Measurements from ENCODE around the gene RAB26. TPM values are rescaled to one million over a fixed set of nuclear protein-coding genes. Genes with fewer than 3 reads are reported as not detected.

RAB26 gene
- polyA plus RNA-seq, 1 donor, result 19.1 TPM

GRCh38 chr16:2171601-2172178 is 23.3 kb downstream of the RAB26 start:
- Histone ChIP-seq H3K4me3 (ENCODE audit: low read length) (no peak overlapping the region), H3K4me1 (ENCODE audit: control insufficient read depth, insufficient read depth, low read length) (peaks cover 10% of the 10 kb centered on the region), H3K36me3 (ENCODE audit: control insufficient read depth, insufficient read depth, low read length) (peaks cover 85% of the 10 kb centered on the region), H3K27me3 (ENCODE audit: control insufficient read depth, insufficient read depth, low read length) (no peaks in the 10 kb centered on the region), H3K9me3 (ENCODE audit: control insufficient read depth, low read depth, low read length) (peaks cover 3% of the 10 kb centered on the region), H3K27ac (ENCODE audit: low read length) (no peak overlapping the region)
- no peak for DNase-seq
- no CpG with 5 or more reads among the region's 28 CpGs for WGBS (ENCODE audit: insufficient coverage, low lambda C conversion rate)

- no peak for DNase-seq
- no peak overlapping the region for H3K27ac ChIP-seq (ENCODE audit: low read length)
- peaks cover 85% of the 10 kb centered on the region for H3K36me3 ChIP-seq (ENCODE audit: control insufficient read depth, insufficient read depth, low read length)
- H3K9me3 ChIP-seq (ENCODE audit: control insufficient read depth, low read depth, low read length), result peaks cover 5% of the 10 kb centered on the region
- no peaks in the 10 kb centered on the region for H3K4me1 ChIP-seq (ENCODE audit: control insufficient read depth, insufficient read depth, low read length)
- H3K4me3 ChIP-seq (ENCODE audit: low read length), result no peak overlapping the region
- no peaks in the 10 kb centered on the region for H3K27me3 ChIP-seq (ENCODE audit: control insufficient read depth, insufficient read depth, low read length)
- no CpG with 5 or more reads among the region's 29 CpGs for WGBS (ENCODE audit: insufficient coverage, low lambda C conversion rate)
Observed at GRCh38 chr16:2172688-2173335, 24.4 kb downstream of the RAB26 start.

GRCh38 chr16:2173366-2173765 is 24.9 kb downstream of the RAB26 start:
- Histone ChIP-seq H3K27ac (ENCODE audit: low read length) (no peak overlapping the region), H3K27me3 (ENCODE audit: control insufficient read depth, insufficient read depth, low read length) (no peaks in the 10 kb centered on the region), H3K9me3 (ENCODE audit: control insufficient read depth, low read depth, low read length) (peaks cover 7% of the 10 kb centered on the region), H3K4me3 (ENCODE audit: low read length) (no peak overlapping the region), H3K36me3 (ENCODE audit: control insufficient read depth, insufficient read depth, low read length) (peaks cover 80% of the 10 kb centered on the region), H3K4me1 (ENCODE audit: control insufficient read depth, insufficient read depth, low read length) (no peaks in the 10 kb centered on the region)
- WGBS (ENCODE audit: insufficient coverage, low lambda C conversion rate), result no CpG with 5 or more reads among the region's 14 CpGs
- DNase-seq, result no peak

- Histone ChIP-seq H3K4me3 (ENCODE audit: low read length) (no peak overlapping the region), H3K27me3 (ENCODE audit: control insufficient read depth, insufficient read depth, low read length) (no peaks in the 10 kb centered on the region), H3K36me3 (ENCODE audit: control insufficient read depth, insufficient read depth, low read length) (peaks cover 76% of the 10 kb centered on the region), H3K4me1 (ENCODE audit: control insufficient read depth, insufficient read depth, low read length) (no peaks in the 10 kb centered on the region), H3K9me3 (ENCODE audit: control insufficient read depth, low read depth, low read length) (peaks cover 8% of the 10 kb centered on the region), H3K27ac (ENCODE audit: low read length) (no peak overlapping the region)
- DNase-seq, result no peak
- WGBS (ENCODE audit: insufficient coverage, low lambda C conversion rate), result no CpG with 5 or more reads among the region's 4 CpGs
Observed at GRCh38 chr16:2173916-2174315, 25.5 kb downstream of the RAB26 start.

DNA sequence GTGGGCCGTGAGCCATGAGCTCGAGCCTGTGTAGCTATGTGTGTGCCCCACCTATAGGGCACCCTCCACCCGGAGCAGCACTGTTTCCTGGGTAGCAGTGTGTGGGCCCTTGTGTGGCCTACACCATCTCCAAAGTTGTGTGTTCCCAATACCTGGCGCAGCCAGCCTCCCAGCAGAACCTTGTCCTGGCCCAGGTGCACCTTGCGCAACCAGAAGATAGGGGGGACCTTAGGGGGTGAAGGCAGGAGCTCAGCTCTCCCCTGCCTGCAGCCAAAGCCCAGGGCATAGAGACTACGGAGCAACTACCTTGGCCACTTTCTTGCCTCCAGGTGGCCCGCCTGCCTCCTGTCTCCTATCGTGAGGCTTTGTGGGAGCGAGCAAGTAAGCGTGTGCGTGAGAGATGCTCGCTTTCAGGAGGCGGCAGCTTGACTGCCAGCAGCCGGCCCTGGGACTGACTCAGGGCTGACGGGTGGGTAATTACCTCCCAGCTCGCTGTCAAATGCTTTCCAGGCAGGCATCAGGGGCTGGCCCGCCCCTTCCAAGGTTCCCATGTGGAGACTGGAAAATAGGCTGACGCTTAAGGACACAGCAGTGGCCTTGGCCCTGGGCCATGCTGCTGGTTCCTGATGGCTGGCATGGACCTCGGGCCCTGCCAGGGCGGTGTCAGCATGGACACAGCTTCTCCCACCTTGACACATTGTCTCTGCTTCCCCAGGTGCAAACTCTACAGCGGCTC is 26.1 kb downstream of the RAB26 start:
- H3K4me1 ChIP-seq (ENCODE audit: control insufficient read depth, insufficient read depth, low read length), result no peaks in the 10 kb centered on the region
- H3K9me3 ChIP-seq (ENCODE audit: control insufficient read depth, low read depth, low read length), result peaks cover 8% of the 10 kb centered on the region
- no peak overlapping the region for H3K4me3 ChIP-seq (ENCODE audit: low read length)
- no peaks in the 10 kb centered on the region for H3K27me3 ChIP-seq (ENCODE audit: control insufficient read depth, insufficient read depth, low read length)
- no peak overlapping the region for H3K27ac ChIP-seq (ENCODE audit: low read length)
- peaks cover 73% of the 10 kb centered on the region for H3K36me3 ChIP-seq (ENCODE audit: control insufficient read depth, insufficient read depth, low read length)
- no CpG with 5 or more reads among the region's 21 CpGs for WGBS (ENCODE audit: insufficient coverage, low lambda C conversion rate)
- DNase-seq, result no peak

DNA sequence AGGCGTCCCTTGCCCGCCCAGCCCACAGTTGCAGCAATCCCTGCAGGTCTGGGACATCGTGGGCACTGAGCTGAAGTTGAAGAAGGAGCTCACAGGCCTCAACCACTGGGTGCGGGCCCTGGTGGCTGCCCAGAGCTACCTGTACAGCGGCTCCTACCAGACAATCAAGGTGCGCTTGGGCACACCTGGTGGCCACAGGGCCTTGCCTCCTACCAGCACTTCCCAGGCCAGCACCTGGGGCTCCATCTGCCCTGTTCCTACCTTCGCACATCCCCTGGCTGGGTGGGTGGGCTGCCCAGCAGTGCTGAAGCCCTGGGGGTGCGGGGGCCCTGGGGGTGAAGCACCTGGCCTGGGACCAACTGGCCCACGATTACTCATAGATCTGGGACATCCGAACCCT is 27.0 kb downstream of the RAB26 start:
- no peak for DNase-seq
- no CpG with 5 or more reads among the region's 10 CpGs for WGBS (ENCODE audit: insufficient coverage, low lambda C conversion rate)
- no peak overlapping the region for H3K27ac ChIP-seq (ENCODE audit: low read length)
- no peak overlapping the region for H3K4me3 ChIP-seq (ENCODE audit: low read length)
- no peaks in the 10 kb centered on the region for H3K27me3 ChIP-seq (ENCODE audit: control insufficient read depth, insufficient read depth, low read length)
- peaks cover 5% of the 10 kb centered on the region for H3K9me3 ChIP-seq (ENCODE audit: control insufficient read depth, low read depth, low read length)
- no peaks in the 10 kb centered on the region for H3K4me1 ChIP-seq (ENCODE audit: control insufficient read depth, insufficient read depth, low read length)
- peaks cover 66% of the 10 kb centered on the region for H3K36me3 ChIP-seq (ENCODE audit: control insufficient read depth, insufficient read depth, low read length)

GRCh38 chr16:2176047-2176446 is 27.6 kb downstream of the RAB26 start:
- no CpG with 5 or more reads among the region's 23 CpGs for WGBS (ENCODE audit: insufficient coverage, low lambda C conversion rate)
- Histone ChIP-seq H3K9me3 (ENCODE audit: control insufficient read depth, low read depth, low read length) (peaks cover 5% of the 10 kb centered on the region), H3K36me3 (ENCODE audit: control insufficient read depth, insufficient read depth, low read length) (peaks cover 60% of the 10 kb centered on the region), H3K27me3 (ENCODE audit: control insufficient read depth, insufficient read depth, low read length) (no peaks in the 10 kb centered on the region), H3K4me3 (ENCODE audit: low read length) (no peak overlapping the region), H3K27ac (ENCODE audit: low read length) (no peak overlapping the region), H3K4me1 (ENCODE audit: control insufficient read depth, insufficient read depth, low read length) (no peaks in the 10 kb centered on the region)
- no peak for DNase-seq

DNA sequence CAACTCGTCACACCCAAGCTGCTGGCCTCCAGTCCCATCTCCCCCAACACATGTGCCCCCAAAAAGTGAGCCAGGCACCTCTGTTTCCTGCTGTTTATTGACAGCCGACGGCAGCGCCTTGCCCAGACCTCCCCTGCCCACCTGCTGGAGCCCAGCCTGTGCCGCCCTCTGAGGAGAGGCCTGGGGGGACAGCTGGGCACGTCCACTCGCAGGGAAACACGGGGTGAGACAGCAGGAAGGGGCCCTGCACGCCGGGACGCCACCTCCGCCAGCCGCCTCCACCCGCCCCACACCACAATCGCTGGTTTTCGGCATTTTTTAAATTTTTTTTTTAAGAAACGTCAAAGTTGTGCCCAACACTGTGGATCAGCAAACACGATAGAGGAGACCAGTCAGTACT is 28.7 kb downstream of the RAB26 start:
- no peak for DNase-seq
- Histone ChIP-seq H3K4me1 (ENCODE audit: control insufficient read depth, insufficient read depth, low read length) (no peaks in the 10 kb centered on the region), H3K36me3 (ENCODE audit: control insufficient read depth, insufficient read depth, low read length) (peaks cover 51% of the 10 kb centered on the region), H3K9me3 (ENCODE audit: control insufficient read depth, low read depth, low read length) (peaks cover 5% of the 10 kb centered on the region), H3K4me3 (ENCODE audit: low read length) (no peak overlapping the region), H3K27ac (ENCODE audit: low read length) (no peak overlapping the region), H3K27me3 (ENCODE audit: control insufficient read depth, insufficient read depth, low read length) (no peaks in the 10 kb centered on the region)
- 83% methylated on average over 2 of the region's 18 CpGs for WGBS (ENCODE audit: insufficient coverage, low lambda C conversion rate)

GRCh38 chr16:2177561-2177960 is 29.1 kb downstream of the RAB26 start:
- H3K9me3 ChIP-seq (ENCODE audit: control insufficient read depth, low read depth, low read length), result peaks cover 5% of the 10 kb centered on the region
- H3K4me1 ChIP-seq (ENCODE audit: control insufficient read depth, insufficient read depth, low read length), result no peaks in the 10 kb centered on the region
- H3K4me3 ChIP-seq (ENCODE audit: low read length), result no peak overlapping the region
- DNase-seq, result no peak
- H3K36me3 ChIP-seq (ENCODE audit: control insufficient read depth, insufficient read depth, low read length), result peaks cover 48% of the 10 kb centered on the region
- no peaks in the 10 kb centered on the region for H3K27me3 ChIP-seq (ENCODE audit: control insufficient read depth, insufficient read depth, low read length)
- no peak overlapping the region for H3K27ac ChIP-seq (ENCODE audit: low read length)
- no CpG with 5 or more reads among the region's 20 CpGs for WGBS (ENCODE audit: insufficient coverage, low lambda C conversion rate)

DNA sequence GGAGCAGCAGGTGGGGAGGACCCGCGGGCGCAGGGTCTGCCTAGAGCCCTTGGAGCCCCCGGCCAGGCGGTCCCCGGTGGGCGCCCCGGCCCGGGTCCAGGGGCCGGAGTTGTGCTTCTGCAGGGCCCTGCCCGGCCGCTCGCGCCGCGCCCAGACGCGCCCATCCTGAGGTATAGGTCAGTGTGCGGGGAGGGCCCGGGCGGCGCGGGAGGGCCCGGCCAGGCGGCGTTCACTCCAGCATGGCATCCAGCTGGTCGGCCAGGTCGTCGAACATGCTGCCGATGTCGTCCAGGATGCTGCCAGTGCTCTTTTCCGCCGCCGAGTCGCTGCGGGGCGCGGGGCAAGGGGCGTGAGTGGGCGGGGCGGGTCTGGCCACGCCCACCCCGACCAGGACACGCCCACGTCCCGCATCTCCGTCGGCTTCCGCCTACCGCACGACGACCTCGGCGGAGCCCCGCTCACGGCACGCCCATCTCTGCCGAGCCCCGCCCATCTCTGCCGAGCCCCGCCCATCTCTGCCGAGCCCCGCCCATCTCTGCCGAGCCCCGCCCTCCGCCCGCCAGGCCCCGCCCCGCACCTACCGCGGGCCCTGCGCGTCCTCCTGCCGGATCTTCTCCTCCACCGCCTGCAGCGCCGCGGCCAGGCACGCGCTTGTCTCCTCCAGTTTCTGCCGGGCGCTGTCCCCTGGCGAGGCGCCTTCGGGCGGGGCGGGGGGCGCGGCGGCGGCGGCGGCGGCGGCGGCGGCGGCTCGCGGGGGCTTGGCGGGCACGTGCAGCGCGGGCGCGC is 30.1 kb downstream of the RAB26 start:
- Histone ChIP-seq H3K4me3 (ENCODE audit: low read length) (no peak overlapping the region), H3K36me3 (ENCODE audit: control insufficient read depth, insufficient read depth, low read length) (peaks cover 39% of the 10 kb centered on the region), H3K27ac (ENCODE audit: low read length) (no peak overlapping the region), H3K27me3 (ENCODE audit: control insufficient read depth, insufficient read depth, low read length) (no peaks in the 10 kb centered on the region), H3K9me3 (ENCODE audit: control insufficient read depth, low read depth, low read length) (peaks cover 5% of the 10 kb centered on the region), H3K4me1 (ENCODE audit: control insufficient read depth, insufficient read depth, low read length) (no peaks in the 10 kb centered on the region)
- DNase-seq, result no peak
- 0% methylated on average over 1 of the region's 106 CpGs for WGBS (ENCODE audit: insufficient coverage, low lambda C conversion rate)

Data from large intestine (tissue), 3 donors.